Activated CD4-positive, alpha-beta T cell treated with anti-CD3 and anti-CD28 coated beads for 4 hours (primary cell): ENCODE measurements around the gene KRT24.
"Not testable (repeated sequence)": the region's sequence is repeated elsewhere in the genome, so short reads cannot be mapped to it uniquely, and the experiment has no call there.

Source experiments
- DNase-seq, 2 donors: peaks; one replicate each; pipeline ENCODE4 v3.0.0-alpha.2; 2020

Gene KRT24

GRCh38 chr17:40703652-40704051 lies at the start of gene KRT24:
Gene KRT24, minus strand, starts transcription at chr17:40703752. Its CDS starts 59 bp downstream, at chr17:40703693.
- DNase-seq = no peak

GRCh38 chr17:40751065-40751464 lies 47.5 kb upstream of the KRT24 start:
- DNase-seq = no peak

GRCh38 chr17:40750391-40750790 lies 46.8 kb upstream of the KRT24 start:
- DNase-seq = no peak

- DNase-seq = not testable (repeated sequence)
Observed at GRCh38 chr17:40748666-40749065, 45.1 kb upstream of the KRT24 start.

GRCh38 chr17:40738553-40738952 lies 35.0 kb upstream of the KRT24 start:
- no peak for DNase-seq

- DNase-seq = no peak
Observed at GRCh38 chr17:40735016-40735415, 31.5 kb upstream of the KRT24 start.

- no peak for DNase-seq
Observed at GRCh38 chr17:40734018-40734417, 30.5 kb upstream of the KRT24 start.

GRCh38 chr17:40730970-40731369 lies 27.4 kb upstream of the KRT24 start:
- DNase-seq = no peak

GRCh38 chr17:40727447-40728231 lies 24.1 kb upstream of the KRT24 start:
- no peak for DNase-seq

- no peak for DNase-seq
Observed at GRCh38 chr17:40726919-40727318, 23.4 kb upstream of the KRT24 start.

GRCh38 chr17:40724656-40725055 lies 21.1 kb upstream of the KRT24 start:
- DNase-seq = no peak

GRCh38 chr17:40722241-40722640 lies 18.7 kb upstream of the KRT24 start:
- no peak for DNase-seq

GRCh38 chr17:40720899-40721298 lies 17.3 kb upstream of the KRT24 start:
- DNase-seq = no peak

- no peak for DNase-seq
Observed at GRCh38 chr17:40718930-40719329, 15.4 kb upstream of the KRT24 start.

- DNase-seq = no peak
Observed at GRCh38 chr17:40717776-40718175, 14.2 kb upstream of the KRT24 start.

GRCh38 chr17:40714473-40714872 lies 10.9 kb upstream of the KRT24 start:
- no peak for DNase-seq

GRCh38 chr17:40707745-40708144 lies 4.2 kb upstream of the KRT24 start:
- DNase-seq = no peak

GRCh38 chr17:40705584-40705983 lies 2.0 kb upstream of the KRT24 start:
- no peak for DNase-seq

GRCh38 chr17:40702271-40702670 lies 1.3 kb downstream of the KRT24 start:
- DNase-seq = no peak

- no peak for DNase-seq
Observed at GRCh38 chr17:40699853-40700252, 3.7 kb downstream of the KRT24 start.

- no peak for DNase-seq
Observed at GRCh38 chr17:40699371-40699770, 4.2 kb downstream of the KRT24 start.

GRCh38 chr17:40697297-40697696 lies 6.3 kb downstream of the KRT24 start:
- DNase-seq = no peak

GRCh38 chr17:40696651-40697072 lies 6.9 kb downstream of the KRT24 start:
- DNase-seq = no peak

GRCh38 chr17:40695874-40696472 lies 7.6 kb downstream of the KRT24 start:
- DNase-seq = no peak

GRCh38 chr17:40694584-40694983 lies 9.0 kb downstream of the KRT24 start:
- DNase-seq = no peak
